ENCODE measurements around the gene COMP. TPM values are rescaled to one million over a fixed set of nuclear protein-coding genes. Genes with fewer than 3 reads are reported as not detected.

Gene COMP
- total RNA-seq, 1 donor from 2014 or later, result 21.2 TPM

DNA sequence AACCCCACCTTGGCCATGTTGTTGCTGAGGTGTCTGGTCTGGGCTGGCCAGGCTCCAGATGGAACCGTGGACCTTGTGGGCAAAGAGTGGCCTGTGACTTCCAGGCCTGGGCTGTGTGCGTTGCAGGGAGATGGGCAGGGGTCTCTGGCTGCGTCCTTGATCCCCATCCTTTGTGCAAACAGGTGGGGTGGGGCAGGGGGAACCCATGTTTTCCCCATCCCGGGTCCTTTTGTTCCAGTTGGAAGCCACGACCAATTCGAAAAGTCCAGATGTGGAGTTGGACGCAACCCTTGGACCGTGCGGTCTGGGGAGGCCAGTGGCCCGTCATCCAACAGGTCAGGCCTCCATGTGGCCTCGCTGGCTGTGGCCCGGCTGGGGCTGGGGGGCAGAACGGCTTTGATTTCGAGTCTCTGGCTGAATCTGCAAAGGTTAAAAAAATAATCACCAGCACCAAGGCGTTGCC is 13.1 kb upstream of the COMP start:
- no peak for DNase-seq (ENCODE audit: low spot score)

DNA sequence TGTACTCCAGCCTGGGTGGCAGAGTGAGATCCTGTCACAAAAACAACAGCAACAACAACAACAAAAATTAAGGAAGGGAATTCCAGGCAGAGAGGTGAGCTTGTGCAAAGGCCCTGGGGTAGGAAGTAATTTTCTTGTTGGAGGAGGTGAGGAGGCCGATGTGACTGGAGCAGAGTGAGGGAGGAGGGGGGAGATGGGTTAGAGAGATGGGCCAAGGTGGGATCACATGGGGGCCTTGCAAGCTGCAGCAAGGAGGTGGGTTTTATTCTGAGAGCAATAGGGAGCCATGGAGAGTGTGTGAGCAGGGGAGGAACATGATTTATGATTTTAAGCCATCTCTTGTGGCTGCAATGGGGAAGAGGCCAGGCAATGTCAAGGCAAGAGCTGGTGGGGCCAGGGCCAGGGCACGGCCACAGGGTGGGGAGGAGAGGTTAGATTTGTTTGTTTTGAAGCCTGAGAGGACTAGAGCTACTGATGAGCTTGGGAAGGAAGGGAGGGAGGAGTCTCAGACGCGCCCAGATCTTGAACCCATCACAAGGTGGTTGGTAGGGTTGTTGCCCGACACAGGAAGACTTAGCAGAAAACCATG is 12.5 kb upstream of the COMP start:
- DNase-seq (ENCODE audit: low spot score), result no peak

DNA sequence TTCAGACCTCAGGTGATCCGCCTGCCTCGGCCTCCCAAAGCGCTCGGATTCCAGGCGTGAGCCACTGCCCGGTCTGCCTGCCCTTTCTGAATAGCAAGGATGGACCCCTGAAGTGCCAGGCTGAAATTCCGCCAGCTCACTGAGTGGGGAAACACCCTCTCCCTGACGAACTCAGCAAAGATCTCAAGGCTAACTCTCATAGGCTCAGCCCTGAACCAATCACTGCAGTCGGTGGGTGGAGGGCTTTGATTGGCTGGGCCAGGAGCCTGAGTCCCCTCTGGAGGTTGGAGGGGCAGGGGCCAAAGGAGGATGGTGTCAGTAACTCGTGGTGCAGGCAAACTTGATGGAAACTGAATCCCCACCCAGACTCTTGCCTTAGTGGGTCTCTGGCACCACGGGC is 11.2 kb upstream of the COMP start:
- no peak for DNase-seq (ENCODE audit: low spot score)

DNA sequence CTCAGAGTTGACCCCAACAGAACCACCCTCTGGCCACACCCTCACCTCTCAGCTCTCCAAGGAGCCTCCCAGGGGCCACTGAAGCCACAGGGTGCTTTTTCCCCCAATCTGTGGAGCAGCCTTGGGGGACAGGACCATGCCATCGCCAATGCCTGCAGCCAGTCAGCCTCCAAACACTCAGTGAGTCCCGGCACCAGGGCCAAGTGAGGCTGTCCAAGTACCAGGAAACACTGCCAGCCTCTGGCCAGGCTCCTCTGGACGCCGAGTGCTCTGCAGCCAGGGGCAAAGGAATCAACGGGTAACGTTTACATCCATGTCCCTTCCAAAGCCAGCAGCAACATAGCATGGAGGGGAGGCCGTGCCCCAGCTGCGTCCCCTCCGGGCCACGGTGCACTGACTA is 9.5 kb upstream of the COMP start:
- no peak for DNase-seq (ENCODE audit: low spot score)

DNA sequence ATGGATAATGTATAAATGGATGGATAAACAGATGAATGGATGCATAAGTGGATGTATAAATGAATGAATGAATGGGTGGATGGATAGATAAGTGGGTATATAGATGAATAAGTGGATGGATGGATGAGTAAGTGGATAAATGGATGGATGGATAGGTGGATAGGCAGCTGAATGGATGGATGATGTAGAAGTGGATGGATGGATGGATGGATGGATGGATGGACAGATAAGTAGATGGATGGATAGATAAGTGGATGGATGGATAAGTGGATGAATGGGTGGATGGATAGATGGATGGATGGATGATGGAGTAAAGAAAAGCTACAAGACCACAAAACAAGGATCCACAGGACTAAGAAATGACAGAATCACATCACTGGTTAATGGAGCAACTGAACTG is 9.0 kb upstream of the COMP start:
- DNase-seq (ENCODE audit: low spot score), result no peak

DNA sequence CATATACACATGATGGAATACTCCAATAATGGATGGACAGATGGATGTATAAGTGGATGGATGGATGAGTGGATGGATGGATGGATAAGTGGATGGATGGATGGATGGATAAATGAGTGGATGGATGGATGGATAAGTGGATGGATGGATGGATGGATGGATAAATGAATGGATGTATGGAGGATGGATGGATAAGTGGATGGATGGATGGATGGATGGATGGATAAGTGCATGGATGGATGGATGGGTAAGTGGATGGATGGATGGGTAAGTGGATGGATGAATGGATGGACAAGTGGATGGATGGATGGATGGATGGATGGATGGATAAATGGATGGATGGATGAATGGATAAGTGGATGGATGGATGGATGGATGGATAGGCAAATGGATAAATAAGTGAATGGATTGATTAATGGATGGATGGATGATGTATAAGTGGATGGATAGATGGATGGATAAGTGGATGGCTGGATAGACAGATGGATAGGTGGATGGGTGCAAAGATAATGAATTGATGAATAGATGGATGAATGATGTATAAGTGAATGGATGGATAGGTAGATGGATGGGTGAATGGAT is 8.4 kb upstream of the COMP start:
- no peak for DNase-seq (ENCODE audit: low spot score)

DNA sequence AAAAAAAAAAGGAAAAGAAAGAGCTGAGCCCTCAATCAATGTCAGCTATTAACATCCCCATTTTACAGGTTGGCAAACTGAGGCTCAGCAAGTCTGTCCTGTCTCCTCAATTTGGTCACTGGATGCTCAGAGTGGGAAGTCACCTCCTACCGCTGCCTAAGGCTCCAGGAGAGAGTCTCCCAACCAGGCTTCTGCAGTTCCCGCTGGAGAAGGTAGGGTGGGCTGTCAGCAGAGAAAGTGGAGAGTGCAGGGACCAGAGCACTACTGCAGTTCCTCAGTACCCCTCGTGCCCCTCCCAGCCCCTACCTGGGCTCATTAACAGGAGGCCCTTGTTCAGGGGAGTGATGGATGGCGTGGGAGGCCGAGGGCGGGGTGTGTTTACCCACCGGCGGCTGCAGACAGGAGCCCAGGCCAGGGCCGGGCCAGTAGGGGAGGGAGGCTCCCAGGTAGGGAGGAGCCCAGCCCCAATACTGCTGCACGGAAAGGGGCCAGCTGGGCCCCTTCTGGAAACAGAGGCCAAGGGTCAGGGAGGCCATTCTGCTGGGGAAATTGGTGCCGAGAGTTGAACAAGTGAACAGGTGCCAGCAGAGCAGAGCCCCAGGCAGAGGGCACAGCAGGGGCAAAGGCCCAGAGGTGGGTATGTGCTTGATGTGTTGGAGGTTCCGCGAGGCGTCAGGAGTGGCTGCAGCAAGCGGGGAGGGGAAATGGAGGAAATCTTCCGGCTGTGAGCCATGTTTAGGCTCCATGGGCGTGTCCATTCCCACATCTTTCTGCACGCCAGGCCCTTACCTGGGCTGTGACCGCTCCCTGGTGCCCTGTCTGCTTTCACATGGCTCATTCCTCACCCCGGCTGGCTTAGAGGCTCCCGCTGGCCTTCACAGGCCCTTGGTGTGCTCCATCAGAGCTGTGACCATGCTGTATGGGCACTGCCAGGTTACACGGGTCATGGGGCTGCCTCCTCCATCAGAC is 7.6 kb upstream of the COMP start:
- DNase-seq (ENCODE audit: low spot score), result no peak

DNA sequence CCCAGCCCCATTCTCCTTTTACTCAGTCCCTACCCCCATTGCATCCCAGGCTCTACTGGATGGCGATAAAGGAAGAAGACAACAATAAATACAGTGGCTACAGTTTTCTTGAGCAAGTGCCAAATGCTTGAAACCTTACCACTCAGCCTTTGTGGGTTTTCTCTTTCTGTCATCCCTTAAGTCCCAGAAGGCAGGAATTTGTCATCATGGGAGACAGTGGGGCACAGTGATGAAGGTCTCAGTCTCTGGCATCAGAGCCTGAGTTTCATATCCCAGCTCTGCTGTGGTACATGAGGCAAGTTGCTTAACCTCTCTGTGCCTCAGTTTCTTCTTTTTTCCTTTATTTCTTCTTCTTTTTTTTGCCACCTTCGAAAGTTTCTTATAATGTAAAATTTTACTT is 5.1 kb upstream of the COMP start:
- no peak for DNase-seq (ENCODE audit: low spot score)

DNA sequence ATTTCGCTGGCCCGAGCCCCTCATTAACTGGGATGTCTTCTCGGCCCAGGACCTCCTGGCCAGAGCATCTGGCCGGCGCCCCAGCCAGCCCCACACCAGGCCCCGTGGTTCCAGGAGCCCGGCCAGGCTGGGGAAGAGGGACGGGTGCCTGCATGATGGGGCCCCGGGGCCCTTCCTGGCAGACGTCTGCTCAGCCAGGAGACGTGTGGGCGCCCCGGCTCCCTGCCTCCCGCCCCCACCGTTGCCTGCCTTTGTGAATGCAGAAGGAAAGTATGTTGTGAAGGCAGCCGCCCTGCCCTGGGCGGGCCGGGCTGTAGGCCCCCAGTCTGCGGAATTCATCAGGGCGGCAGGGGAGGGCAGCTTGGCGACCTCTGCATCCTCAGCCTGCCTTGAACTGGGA is 4.4 kb upstream of the COMP start:
- DNase-seq (ENCODE audit: low spot score), result no peak

DNA sequence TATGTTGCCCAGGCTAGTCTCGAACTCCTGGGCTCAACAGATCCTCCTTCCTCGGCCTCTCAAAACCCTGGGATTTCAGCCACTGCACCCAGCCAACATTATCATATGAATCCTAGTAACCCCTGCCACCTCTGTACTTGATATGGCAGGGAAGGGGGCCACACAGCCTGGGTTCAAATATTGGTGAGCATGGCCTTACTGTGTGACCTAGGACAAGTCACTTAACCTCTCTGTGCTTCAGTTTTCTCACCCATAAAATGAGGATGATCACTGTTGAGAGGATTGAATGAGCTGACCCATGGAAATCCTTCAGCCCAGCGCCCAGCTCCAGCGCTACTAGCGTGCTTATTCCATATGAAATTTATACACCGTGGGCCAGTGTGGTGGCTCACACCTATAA is 3.6 kb upstream of the COMP start:
- no peak for DNase-seq (ENCODE audit: low spot score)

DNA sequence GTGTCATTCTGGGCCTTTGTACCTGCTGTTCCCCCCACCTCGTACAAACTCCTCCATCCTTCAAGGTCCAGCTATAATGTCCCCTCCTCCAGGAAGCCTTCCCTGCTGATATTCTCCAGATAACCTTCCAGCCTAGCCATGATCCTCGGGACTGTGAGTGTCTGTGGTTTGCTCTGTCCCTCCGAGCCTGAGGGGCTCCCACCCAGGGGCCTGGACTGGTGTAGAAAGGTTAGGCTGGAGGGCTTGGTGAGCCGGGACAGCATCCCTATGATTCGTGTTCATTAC is 2.9 kb upstream of the COMP start:
- no peak for DNase-seq (ENCODE audit: low spot score)

DNA sequence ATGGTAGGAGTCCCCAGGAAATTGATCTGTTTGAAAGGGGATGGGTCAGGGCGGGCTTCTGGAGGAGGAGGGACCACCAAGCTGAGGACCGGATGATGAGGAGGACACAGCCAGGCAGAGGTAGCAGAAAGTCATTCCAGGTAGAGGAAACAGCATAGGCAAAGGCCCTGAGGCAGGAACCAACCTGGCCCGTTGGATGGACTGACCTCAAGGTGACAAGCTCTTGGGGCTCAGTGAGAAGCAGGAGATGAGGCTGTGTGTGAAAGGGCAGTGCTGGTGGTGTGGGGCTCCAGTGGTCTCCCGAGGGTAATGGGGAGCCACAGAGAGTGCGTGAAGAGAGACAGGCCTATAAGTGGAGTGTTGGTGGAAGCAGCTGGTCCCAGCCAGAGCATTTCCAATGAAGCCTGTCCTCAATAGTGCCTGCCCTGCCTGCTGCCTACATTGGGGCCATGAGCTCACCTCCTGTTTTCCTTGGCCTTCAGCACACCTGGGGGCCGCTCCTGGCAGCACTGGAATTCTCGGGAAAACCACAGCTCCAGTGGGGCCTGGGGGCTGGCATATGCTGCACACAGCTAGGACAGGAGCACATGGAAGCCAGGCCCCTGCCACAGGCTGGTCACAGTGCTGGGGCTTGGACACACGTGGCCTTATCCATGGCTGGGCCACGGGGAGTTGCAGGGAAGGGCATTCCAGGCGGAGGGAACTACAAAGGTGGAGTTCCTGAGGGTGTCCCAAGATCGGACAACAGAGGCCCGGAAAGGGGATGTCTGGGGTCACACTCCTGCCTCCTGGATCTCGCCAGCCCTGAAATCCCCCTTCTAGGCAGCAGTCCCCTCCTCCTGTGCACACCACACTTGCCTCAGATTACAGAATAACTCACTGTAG is 2.3 kb upstream of the COMP start:
- DNase-seq (ENCODE audit: low spot score), result no peak

DNA sequence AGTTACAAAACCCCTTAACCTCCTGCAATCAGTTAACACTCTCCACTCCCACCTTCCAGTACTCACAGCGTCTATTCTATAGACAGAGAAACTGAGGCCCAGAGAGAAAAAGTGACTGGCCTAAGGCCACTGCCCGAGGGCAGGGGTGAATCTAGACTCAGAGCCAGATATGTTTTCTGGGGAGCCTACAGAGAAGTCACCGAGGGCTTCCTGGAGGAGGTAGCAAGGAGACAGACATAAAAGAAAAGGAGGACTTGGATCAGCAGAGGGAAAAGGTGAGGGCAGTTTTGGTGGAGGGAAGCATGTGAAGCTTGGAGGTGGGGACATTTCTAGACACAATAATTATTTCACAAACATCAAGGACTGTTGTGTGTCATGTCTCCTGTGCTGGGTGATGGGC is 1.6 kb upstream of the COMP start:
- DNase-seq (ENCODE audit: low spot score), result no peak

DNA sequence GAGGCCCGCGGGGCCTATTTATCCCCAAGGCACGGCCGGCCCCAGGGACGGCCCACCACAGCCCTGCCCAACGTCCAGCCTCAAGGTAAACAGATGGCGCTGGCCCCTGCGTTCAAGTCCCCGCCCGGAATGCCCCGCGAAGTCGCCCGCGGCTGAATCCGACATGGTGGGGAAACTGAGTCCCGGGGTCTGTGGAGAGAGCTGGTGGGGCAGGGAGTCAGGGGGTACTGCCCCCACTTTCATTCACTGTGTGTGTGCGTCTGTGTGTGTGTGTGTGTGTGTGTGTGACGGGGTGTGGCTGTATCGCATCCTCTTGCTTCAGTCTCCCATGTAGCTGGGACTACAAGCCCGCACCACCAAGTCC is 192 bp upstream of the COMP start:
- no peak for DNase-seq (ENCODE audit: low spot score)

DNA sequence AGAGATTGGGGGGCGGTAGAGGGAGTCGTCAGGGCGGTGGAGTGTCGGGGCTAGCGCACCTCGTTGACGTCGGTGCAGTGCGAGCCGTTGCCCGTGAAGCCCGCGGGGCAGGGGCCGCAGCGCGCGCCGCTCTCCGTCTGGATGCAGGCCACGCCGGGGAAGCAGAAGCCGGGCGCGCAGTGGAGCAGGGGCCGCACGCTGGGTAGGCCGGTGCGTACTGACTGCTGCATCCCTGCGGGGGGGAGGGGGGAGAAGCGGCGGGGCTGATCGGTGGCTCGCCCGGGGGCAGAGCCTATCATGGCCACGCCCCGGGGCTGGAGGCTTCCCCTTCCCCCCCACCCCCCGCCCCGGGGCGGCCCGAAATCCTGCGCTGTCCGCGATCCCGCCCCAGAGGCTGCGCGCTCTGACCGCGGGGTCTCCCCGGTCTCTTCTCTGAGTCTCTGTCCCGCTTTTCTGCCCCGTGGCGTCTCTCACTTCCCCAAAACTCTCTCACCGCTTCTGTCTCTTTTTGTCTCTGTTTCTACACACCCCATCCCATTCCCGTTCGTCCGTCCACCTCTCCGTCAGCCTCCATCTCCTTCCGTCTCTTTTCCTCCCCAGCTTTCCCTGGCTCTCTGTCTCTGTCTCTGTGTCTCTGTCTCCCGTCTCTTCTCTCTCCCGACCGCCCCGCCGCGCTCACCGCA is 1.1 kb downstream of the COMP start:
- no peak for DNase-seq (ENCODE audit: low spot score)

DNA sequence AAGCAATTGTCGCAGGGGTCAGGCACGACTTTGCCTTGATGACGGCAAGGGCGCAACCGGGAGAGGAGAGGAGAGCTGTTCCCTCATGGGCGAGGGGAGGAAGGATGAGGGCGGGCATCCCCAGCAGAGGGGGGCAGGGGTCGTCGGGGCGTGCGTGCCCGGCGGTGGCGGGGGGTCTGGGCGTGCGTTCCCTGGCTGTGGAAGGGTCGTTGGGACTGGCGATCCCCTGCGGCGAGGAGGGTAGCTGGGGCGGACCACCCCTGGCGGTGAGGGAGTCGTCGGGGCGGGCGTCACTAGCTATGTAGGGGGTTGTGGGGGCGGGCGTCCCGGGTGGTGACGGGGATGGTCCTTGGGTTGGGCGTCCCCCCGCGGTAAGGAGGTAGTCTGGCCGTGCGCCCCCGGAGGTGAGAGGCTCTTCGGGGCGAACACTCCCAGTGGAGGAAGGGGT is 1.7 kb downstream of the COMP start:
- no peak for DNase-seq (ENCODE audit: low spot score)

DNA sequence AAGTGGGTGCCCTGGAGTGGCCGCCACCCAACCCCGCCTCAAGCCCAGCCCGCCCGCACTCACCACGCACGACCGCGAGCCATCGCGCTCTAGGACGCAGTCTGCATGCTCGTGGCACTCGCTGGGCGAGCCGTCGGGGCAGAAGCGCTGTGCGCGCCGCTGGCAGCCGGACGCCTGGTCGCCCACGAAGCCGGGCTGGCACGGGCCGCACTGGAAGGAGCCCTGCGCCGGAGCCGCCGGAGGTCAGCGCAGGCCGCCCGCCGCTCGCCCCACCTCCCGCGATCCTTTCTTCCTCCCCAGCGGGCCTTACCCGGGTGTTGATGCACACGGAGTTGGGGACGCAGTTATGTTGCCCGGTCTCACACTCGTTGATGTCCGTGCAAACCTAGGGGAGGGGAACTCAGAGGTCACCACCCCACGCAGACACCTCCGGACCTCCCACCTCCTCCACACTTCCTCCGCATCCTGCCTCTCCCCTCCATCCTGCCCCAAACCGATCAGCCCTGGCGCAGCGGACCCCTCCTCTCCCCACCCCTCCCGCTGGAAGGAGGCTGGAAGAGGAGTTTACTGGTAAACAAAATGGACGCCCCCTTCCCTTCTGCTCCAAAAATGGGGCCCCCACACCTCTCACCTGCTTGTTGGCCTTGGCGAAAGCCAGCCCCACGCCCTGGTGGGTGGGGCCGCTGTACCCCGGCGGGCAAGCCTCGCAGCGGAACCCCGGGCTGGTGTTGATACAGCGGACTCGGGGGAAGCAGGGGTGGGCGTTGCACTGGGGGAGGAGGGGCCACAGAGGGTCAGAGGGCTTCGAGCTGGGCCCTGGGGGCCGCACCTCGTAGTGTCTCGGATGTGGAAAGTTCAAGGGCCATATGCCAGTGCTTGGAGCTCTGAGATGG is 2.3 kb downstream of the COMP start:
- DNase-seq (ENCODE audit: low spot score), result no peak

DNA sequence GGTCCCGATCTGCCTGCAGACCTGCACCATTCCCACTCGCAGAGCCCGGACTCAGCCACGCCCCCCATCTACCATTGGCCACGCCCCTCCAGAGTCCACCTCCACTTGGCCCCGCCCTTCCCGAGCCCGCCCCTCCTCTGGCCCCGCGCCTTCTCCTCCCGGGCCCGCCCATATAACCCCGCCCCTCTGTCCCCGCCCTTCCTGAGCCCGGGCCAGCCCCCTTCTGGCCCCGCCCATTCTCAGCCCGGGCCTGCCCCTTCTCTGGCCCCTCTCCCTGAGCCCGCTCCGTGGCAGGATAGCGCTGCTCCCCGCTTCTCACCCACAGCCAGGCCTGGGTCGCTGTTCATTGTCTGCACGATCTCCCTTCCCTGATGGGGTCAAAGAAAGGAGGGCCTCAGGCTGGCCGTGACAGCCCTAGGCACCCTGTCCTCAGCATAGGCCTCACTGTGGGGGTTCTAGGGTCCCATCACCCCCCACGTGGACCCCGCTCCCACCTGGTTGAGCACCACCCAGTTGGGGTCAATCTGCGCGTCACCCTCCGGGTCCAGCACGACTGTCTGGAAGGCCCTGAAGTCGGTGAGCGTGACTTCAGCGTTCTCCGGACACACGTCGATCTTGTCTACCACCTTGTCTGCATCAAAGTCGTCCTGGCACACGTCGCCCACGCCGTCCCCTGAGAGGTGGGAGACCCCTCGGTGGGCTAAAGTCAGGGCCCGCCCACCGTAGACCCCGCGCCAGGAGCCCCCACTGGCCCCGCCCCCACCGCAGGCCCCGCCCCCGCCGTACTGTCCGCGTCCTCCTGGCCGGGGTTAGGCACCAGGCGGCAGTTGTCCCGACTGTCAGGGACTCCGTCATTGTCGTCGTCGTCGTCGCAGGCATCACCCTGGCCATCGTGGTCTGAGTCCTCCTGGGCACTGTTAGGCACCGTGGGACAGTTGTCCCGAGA is 5.7 kb downstream of the COMP start:
- no peak for DNase-seq (ENCODE audit: low spot score)

DNA sequence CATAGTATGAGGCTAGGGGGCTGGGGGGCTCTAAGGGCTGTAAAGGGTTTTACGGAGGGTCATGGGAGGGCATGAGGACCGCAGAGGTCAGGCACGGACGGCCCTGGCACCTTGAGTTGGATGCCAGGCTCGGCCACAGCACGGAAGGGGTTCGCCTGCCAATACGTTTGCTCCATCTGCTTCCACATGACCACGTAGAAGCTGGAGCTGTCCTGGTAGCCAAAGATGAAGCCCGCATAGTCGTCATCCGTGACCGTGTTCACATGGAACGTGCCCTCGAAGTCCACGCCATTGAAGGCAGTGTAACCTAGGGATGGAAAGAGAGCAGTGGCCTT is 6.4 kb downstream of the COMP start:
- DNase-seq (ENCODE audit: low spot score), result no peak
